SU-DHL-6 (cell line): ENCODE data around the gene MGME1.

Experiments
- EZH2phosphoT487 ChIP-seq: fragments of 200-600 bp; sonication (generic), shearing (Covaris generic); conservative IDR thresholded peaks from 2 replicates; pipeline ENCODE4 v1.6.1; 2018; ENCODE audit warnings: mild to moderate bottlenecking, antibody characterized with exemption, low read length, moderate library complexity, mixed read lengths
- TF ChIP-seq, protein P1 (sequence below): fragments of 200-600 bp; sonication (generic); IDR thresholded peaks from one replicate; pipeline ENCODE4 v1.5.1; 2017; ENCODE audit warnings: antibody characterized with exemption, mild to moderate bottlenecking, low read length, moderate library complexity; ENCODE audit not compliant: insufficient read depth, poor library complexity, severe bottlenecking

DNA sequence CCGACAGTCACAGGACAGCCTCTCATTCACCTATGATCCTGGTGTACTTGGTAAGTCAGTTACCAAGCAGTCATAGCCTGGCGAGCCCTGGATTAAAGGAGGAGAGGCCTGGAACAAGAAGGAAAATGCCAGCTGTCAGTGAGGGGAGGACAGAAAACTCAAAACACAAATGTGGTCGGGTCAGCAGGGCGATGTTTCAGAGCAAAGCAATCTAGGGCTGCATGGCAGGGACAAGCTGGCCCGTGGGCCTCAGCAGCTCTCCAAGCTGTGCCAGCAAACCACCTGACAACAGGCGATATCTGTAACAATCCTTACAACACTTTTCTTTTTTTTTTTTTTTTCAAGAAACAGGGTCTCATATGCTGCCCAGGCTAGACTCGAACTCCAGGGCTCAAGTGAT, 40.3 kb downstream of the MGME1 start:
- TF ChIP-seq, protein P1, sequence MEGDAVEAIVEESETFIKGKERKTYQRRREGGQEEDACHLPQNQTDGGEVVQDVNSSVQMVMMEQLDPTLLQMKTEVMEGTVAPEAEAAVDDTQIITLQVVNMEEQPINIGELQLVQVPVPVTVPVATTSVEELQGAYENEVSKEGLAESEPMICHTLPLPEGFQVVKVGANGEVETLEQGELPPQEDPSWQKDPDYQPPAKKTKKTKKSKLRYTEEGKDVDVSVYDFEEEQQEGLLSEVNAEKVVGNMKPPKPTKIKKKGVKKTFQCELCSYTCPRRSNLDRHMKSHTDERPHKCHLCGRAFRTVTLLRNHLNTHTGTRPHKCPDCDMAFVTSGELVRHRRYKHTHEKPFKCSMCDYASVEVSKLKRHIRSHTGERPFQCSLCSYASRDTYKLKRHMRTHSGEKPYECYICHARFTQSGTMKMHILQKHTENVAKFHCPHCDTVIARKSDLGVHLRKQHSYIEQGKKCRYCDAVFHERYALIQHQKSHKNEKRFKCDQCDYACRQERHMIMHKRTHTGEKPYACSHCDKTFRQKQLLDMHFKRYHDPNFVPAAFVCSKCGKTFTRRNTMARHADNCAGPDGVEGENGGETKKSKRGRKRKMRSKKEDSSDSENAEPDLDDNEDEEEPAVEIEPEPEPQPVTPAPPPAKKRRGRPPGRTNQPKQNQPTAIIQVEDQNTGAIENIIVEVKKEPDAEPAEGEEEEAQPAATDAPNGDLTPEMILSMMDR, result no peak
- no peak for TF ChIP-seq EZH2phosphoT487
